ENCODE data around the gene PPID.

DNA sequence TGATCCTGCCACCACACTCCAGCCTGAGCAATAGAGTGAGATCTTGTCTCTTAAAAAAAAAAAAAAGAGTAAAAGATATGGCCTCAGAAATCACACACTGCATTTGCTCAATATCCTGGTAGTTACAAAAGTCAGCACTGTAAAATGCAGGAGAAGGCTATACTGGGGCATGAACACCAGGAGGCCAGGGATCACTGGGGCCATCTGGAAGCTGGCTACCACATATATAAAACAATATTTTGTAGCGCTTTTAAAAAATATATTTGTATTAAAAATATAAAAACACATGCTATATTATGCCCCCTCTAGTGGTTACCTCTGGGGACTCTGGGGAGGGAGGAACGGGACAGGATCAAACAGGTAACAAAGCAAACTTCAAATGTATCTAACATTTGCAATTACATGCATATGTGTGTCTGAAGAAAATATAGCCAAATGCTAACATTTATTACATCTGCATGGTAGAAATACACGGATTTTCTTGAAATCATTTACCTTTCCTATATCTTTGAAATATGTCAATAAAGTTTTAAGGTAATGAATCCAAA lies 55.5 kb downstream of the PPID start:
- TF ChIP-seq POLR2A (IDR thresholded peaks at IDR 0.05) (no peak), CTCF (IDR thresholded peaks at IDR 0.05) (peak in 3 of 4 experiments; percentile 13 to 38 (median 16)), EP300 (IDR thresholded peaks at IDR 0.05) (no peak)

Data from gastroesophageal sphincter (tissue), 3 donors.